ENCODE measurements around the gene SYPL1.
A peak's percentile ranks its signal among the peaks of the same experiment; 100 is the strongest.

The SYPL1 gene

DNA sequence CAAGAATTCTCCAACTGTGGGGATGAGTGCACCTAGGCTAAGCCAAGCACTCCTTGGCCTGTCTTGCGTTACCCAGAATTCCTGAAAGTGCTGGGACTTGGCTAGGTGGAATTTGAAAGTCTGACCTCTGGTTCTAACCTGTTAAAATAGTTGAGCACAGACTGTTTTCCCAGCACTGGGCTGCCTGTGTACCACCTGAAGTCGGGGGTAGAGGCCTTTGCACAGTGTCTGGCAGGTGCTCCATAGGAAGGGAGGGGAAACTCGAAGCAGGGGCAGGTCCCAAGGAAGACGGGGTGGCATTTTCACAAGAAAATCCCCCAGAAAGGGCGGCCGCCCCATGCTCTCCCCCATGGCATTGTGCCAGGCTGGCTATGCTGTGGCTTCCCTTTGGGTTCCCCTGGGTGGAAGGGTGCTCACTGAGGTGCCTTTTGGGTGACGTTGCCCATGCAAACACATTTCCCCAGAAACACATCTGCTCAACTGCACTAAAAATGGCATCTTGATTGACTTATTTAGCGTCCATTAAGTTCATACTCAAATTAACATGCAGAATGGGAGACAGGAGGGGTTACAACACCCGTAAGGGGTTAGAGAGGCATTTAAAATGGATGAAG is 62.9 kb downstream of the SYPL1 start:
- DNase-seq, result no peak

DNA sequence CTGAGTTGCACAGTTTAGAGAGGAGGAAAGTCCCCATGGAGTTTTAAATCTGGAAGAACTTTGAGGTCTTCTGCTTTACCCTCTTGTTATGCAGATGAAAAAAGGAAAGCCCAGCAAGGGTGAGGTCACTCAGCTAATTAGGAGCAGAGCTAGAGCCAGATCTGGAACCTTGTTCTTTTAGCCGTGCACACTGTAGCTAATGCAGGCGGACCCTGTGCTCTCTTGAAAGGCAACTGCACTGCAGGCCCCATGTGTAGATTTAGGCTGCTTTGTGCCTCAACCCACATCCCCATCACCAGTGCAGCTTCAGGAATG is 63.4 kb downstream of the SYPL1 start:
- DNase-seq, result no peak

DNA sequence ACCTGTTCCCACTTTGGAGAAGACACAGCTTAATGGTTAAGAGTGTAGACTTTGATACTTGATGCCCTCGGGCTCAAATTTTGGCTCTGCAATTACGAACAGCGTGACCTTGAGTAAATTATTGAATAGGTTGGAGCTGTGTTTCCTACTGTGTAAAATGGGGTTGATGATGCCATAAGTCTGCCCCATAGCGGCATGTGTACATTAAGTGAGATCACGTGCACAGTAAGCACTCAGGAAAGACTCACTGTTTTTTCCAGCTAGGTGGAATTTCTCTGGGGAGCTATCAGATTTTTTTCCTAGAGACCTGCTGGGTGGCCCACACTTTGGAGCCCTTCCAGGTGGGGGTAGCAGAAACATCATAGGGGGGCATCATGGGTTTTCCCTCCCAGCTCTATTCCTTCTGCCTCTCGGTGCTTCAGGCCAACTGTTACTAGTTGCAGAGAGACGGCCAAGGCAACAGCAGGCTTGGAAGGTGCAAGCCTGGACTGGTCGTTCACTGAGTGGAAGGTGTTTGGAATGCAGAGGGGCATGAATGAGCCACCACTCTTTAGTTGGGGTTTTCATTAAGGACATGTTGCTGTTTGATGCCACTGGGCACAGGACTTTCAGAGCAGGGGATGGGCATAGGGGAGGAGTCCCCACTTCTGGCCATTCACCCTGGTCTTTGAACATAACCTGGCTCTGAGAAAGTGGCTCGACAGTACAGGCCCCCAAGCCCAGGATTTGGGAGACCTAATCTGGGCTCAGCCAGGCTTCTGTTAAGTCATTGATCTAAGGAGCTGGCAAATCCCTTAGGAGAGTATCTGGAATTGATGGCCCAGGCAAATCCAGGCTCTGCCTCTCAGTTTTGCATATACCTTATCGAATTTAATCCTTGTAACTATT is 64.0 kb downstream of the SYPL1 start:
- DNase-seq, result no peak

DNA sequence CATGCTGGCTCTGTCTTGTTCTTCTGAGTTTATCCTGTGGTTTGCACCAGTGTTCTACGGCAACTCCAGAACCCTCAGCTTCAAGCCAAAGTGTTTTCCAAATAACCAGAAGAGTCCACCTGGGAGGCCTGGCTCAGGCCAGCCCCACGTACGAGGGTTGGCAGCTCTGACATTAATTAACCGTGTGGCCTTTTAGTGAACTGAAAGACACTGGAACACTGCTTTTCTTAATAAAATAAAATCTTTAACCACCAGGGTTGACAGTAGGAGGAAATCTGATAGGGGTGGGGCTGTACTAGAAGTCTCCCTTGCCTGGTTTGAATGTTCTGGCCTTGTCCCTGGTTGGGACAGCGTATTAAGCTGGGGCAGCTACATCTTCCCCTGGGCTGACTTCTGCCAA is 64.9 kb downstream of the SYPL1 start:
- no peak for DNase-seq

DNA sequence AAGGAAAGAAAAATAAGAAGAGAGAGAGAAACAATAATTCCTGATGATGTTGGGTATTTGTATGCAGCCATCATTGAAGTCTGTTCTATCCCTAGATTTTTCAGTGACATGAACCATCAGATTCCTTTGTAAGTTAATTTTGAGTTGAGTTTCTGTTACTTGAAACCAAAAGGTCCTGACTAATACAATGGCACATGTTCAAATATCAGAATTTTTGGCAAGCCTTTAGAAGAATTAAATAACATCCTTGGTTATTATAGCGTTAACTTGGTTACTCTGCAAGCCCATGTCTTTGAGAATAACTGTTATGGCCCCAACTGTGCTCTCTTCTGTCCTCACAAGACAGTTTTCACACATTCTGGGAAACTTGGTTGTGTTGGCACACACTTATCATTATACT is 66.5 kb downstream of the SYPL1 start:
- DNase-seq, result no peak

DNA sequence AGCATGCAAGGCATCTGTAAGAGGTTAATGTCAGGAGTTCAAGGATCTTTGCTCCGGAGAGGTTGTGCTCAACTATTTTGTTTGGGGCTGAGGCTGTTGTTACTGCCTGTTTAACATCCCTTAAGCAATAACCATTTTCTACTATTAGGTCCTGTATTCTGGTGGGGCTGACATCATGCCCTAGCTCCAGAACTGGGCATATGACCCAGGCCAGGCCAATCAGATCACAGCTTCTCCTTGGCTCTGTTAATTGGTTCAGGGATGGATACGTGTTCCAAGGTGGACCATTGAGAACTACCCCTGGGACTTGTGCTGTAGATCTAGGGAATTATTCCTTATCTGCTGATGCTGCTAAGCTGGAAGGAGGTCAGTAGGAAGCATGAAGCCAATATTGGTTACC is 67.0 kb downstream of the SYPL1 start:
- DNase-seq, result no peak

DNA sequence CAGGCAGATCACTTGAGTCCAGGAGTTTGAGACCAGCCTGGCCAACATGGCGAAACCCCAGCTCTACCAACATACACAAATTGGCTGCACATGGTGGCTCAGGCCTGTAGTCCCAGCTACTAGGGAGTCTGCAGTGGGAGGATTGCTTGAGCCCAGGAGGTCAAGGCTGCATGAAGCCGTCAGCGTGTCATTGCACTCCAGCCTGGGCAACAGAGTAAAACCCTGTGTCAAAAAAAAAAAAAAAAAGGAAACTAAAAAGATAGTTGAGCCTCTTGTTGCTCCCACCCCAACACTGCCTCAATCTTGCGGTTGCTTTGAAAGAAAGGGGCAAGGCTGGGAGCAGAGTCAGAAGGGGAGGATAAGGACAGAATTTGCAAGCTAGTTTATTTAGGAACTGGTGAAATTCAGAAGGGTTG is 69.9 kb downstream of the SYPL1 start:
- DNase-seq, result no peak

DNA sequence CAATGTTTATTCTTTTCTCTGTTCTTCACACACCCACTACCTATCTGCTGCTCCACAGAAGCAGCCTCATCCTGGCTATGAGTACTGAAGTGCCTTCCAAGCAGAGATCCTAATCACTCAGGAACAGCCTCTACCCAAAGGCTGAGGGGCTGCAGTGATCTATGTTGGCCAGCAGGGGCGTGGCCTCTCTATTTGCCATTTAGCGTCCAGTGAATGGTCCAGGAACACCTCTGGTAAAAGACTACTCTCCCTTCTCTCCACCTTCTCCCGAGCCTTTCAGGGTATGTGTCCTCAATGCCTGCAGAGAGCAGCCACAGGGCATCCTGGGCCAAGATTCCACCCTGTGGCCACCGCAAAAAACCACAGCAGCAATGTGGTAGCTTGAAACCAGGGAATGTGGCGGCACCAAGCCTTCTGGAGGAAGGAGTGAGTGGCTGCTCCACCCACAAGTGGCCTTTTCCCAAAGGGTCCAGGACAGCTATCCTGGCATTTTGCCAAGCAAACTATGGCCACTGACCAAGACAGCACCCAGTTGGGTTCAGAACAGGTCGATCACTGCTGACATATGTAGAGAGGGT is 70.9 kb downstream of the SYPL1 start:
- DNase-seq, result peak; percentile 35

Measured in activated naive CD4-positive, alpha-beta T cell treated with anti-CD3 and anti-CD28 coated beads, Interleukin-2, amount 50 U/mL, for 16 hours (primary cell).